A549 (cell line): ENCODE data around the gene GOLGA6L2. TPM values are rescaled to one million over a fixed set of nuclear protein-coding genes. Genes with fewer than 3 reads are reported as not detected.
A peak's percentile ranks its signal among the peaks of the same experiment; 100 is the strongest.

Experiments used
- ATAC-seq, 2 experiments: fragments of 200-7000 bp in 1 of 2; fragments of >200 bp in 1 of 2; cut with Nextera tagmentation in 1 of 2; cut with Tn5 transposase in 1 of 2; 3 replicates each; pipeline versions ENCODE4 v1.8.0 to v1.9.1; 2018 to 2020; ENCODE audit warnings: mild to moderate bottlenecking in 1 of 2, moderate library complexity in 1 of 2
- CTCF ChIA-PET: fragments of 300-600 bp; sonication (Branson Sonifier 250); formaldehyde crosslinking; extraction: SDS; loops from one replicate; lab custom pipeline; 2021; ENCODE audit warnings: antibody characterized with exemption, inconsistent platforms; lab: Yijun Ruan, JAX
- POLR2A ChIA-PET: fragments of 350-600 bp; formaldehyde crosslinking; extraction: SDS; loops from one replicate; lab custom pipeline; 2021; ENCODE audit warnings: antibody characterized with exemption, inconsistent platforms; lab: Yijun Ruan, JAX
- DNase-seq, 2 experiments: peaks; one replicate each; pipeline versions ENCODE4 v3.0.0 to v3.0.0-alpha.2; 2011 to 2016; ENCODE audit warnings: low read depth in 1 of 2, low spot score in 1 of 2
- FAIRE-seq: peaks from 2 replicates; lab custom pipeline; 2011; peaks lifted over from hg19 to GRCh38; lab: Jason Lieb, UNC
- H3K27ac ChIP-seq, 2 experiments: fragments of >200 bp; sonication (Bioruptor Twin); formaldehyde crosslinking; 3 replicates each; pipeline ENCODE4 v1.5.1; 2016 to 2017
- H3K4me1 ChIP-seq: fragments of >200 bp; sonication (Bioruptor Twin); formaldehyde crosslinking; 3 replicates; pipeline ENCODE4 v1.6.1; 2016
- H3K4me2 ChIP-seq: fragments of >200 bp; sonication (Bioruptor Twin); formaldehyde crosslinking; 3 replicates; pipeline ENCODE4 v1.6.1; 2016
- H3K4me3 ChIP-seq: fragments of >200 bp; sonication (Bioruptor Twin); formaldehyde crosslinking; 3 replicates; pipeline ENCODE4 v1.5.1; 2016
- H3K9me3 ChIP-seq: fragments of >200 bp; sonication (Bioruptor Twin); formaldehyde crosslinking; 3 replicates; pipeline ENCODE4 v1.6.1; 2016
- BCL3 ChIP-seq: fragments of >200 bp; sonication (Bioruptor Twin); formaldehyde crosslinking; IDR thresholded peaks from 3 replicates; pipeline ENCODE4 v1.6.1; 2016
- BHLHE40 ChIP-seq: IDR thresholded peaks from 2 replicates; pipeline ENCODE4 v1.6.1; 2012; ENCODE audit warnings: low read depth, low read length, inconsistent platforms
- CBX2 ChIP-seq: fragments of 200-600 bp; sonication (generic); IDR thresholded peaks from 2 replicates; pipeline ENCODE4 v1.6.1; 2016; ENCODE audit warnings: low read depth, mild to moderate bottlenecking, borderline replicate concordance
- CHD2 ChIP-seq: fragments of 150-350 bp; IDR thresholded peaks from 2 replicates; pipeline ENCODE4 v1.6.1; 2014; ENCODE audit warnings: low read length; ENCODE audit not compliant: partially characterized antibody
- FOSL2 ChIP-seq, 2 experiments: fragments of 450-650 bp in 1 of 2; fragments of >200 bp in 1 of 2; sonication (Bioruptor Twin) in 1 of 2; formaldehyde crosslinking; IDR thresholded peaks; 2 replicates each; pipeline versions ENCODE4 v1.5.0 to v1.6.1; 2016 to 2020; ENCODE audit warnings: mild to moderate bottlenecking in 1 of 2, moderate library complexity in 1 of 2
- HDAC2 ChIP-seq: fragments of 200-600 bp; sonication (generic); IDR thresholded peaks from 2 replicates; pipeline ENCODE4 v1.6.1; 2016
- HEYL ChIP-seq: fragments of 250-450 bp; sonication (Bioruptor Pico); IDR thresholded peaks from 2 replicates; pipeline ENCODE4 v1.8.0; 2021; ENCODE audit warnings: mild to moderate bottlenecking, moderate library complexity
- HOXB13 ChIP-seq: fragments of 250-450 bp; sonication (Bioruptor Pico); IDR thresholded peaks from 2 replicates; pipeline ENCODE4 v1.5.0; 2020; ENCODE audit warnings: low read depth, mild to moderate bottlenecking, moderate library complexity
- JUNB ChIP-seq: fragments of >200 bp; sonication (Bioruptor Twin); formaldehyde crosslinking; IDR thresholded peaks from 2 replicates; pipeline ENCODE4 v1.6.1; 2016
- KDM5A ChIP-seq: fragments of 200-600 bp; sonication (generic); IDR thresholded peaks from 2 replicates; pipeline ENCODE4 v1.6.1; 2016; ENCODE audit warnings: antibody characterized with exemption, mild to moderate bottlenecking
- MAFK ChIP-seq: fragments of 450-650 bp; IDR thresholded peaks from 2 replicates; pipeline ENCODE4 v1.6.1; 2014; ENCODE audit not compliant: partially characterized antibody
- MAX ChIP-seq: IDR thresholded peaks from 2 replicates; pipeline ENCODE4 v1.6.1; 2012
- NFE2L2 ChIP-seq: fragments of 150-350 bp; conservative IDR thresholded peaks from 2 replicates; pipeline ENCODE4 v1.6.1; 2014; ENCODE audit warnings: low read length
- PBX3 ChIP-seq: IDR thresholded peaks from 2 replicates; pipeline ENCODE4 v1.6.1; 2012
- POLR2AphosphoS2 ChIP-seq: conservative IDR thresholded peaks from 2 replicates; pipeline ENCODE4 v1.6.1; 2012; ENCODE audit warnings: low read length, improper control_type of control experiment, inconsistent platforms
- RAD21 ChIP-seq, 2 experiments: fragments of >200 bp in 1 of 2; sonication (Bioruptor Twin) in 1 of 2; formaldehyde crosslinking in 1 of 2; IDR thresholded peaks in 1 of 2; conservative IDR thresholded peaks in 1 of 2; 2 replicates in 1 of 2; 3 replicates in 1 of 2; pipeline ENCODE4 v1.6.1; 2012 to 2018; ENCODE audit warnings: inconsistent platforms in 1 of 2
- REST ChIP-seq: fragments of 200-600 bp; sonication (generic); IDR thresholded peaks from 2 replicates; pipeline ENCODE4 v1.6.1; 2016; ENCODE audit warnings: antibody characterized with exemption, mild to moderate bottlenecking, moderate library complexity
- RNF2 ChIP-seq: fragments of 200-600 bp; sonication (generic); IDR thresholded peaks from 2 replicates; pipeline ENCODE4 v1.6.1; 2016; ENCODE audit warnings: low read depth, mild to moderate bottlenecking, antibody characterized with exemption, moderate library complexity, borderline replicate concordance
- TP53 ChIP-seq: fragments of 250-450 bp; sonication (Bioruptor Pico); IDR thresholded peaks from 2 replicates; pipeline ENCODE4 v1.5.0; 2021; ENCODE audit warnings: mild to moderate bottlenecking, moderate library complexity
- ZSCAN20 ChIP-seq: fragments of 250-450 bp; sonication (Bioruptor Pico); IDR thresholded peaks from 2 replicates; pipeline ENCODE4 v1.8.0; 2022; ENCODE audit warnings: mild to moderate bottlenecking, moderate library complexity
- WGBS: methylation state at CpG from one replicate; pipeline ENCODE4 v1.1.6; 2017; ENCODE audit errors: missing lambda C conversion rate; 5-methylcytosine and 5-hydroxymethylcytosine counted together
- polyA plus RNA-seq, 4 experiments: library from polyadenylated mRNA; depleted of rRNA in 3 of 4; stranded (reverse); fragments of >200 nt; fragmentation: RNase III in 1 of 4; extraction: RNeasy Plus Mini Kit Qiagen cat#74134 plus additional on column Dnase treatment in 1 of 4; gene quantifications; 2 replicates in 3 of 4; 3 replicates in 1 of 4; pipeline ENCODE4 v1.2.3, GENCODE V29; 2011 to 2017
- TF ChIP-seq, protein P1 (sequence below): fragments of >200 bp; sonication (Bioruptor Twin); formaldehyde crosslinking; IDR thresholded peaks from 3 replicates; pipeline ENCODE4 v1.5.1; 2016

GOLGA6L2 gene
- polyA plus RNA-seq, 2 of the 4 experiments (the other 2 are of a cell fraction), result 0.03 TPM; not detected in 1

DNA sequence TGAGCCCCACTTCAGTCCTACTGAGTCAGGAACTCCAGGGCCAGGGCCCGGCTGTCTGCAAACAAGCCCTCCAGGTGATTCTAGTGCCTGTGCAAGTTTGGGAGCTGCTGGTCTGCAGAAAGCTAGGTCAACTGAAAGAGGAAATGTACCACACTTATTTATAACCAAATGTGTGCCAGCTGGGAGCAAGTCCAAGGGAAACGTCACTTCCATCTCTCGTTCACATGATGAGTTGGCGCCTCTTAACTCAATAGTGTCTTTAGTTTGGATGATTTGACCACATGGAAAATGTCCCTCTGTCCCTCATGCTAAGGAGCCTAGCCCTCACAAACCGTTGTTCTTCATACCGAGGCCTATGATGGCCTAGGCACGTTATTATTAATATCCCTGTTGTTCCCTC lies 49.3 kb downstream of the GOLGA6L2 start (continued):
- TF ChIP-seq RNF2 (no peak), HEYL (CRISPR knock-in tag) (no peak), REST (no peak), NFE2L2 (no peak)

DNA sequence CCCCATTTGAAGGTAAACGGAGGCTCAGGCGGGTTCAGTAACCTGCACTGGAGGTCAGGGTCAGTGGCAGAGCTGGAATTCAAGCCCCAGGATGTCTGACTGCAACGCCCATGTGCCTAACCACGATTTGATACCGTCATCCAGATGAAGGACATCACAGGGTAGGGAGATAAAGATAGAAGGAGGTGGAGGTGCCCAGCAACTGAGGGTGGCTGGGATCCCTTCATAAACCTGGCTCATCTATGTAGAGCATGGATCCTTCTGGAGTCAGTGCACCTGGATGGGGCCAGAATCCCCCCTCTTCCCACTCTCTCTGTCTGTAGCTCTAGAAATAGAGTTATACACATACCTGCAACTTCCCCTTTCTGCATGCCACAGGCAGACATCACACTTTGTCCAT lies 51.2 kb downstream of the GOLGA6L2 start:
- Histone ChIP-seq H3K27ac (peak overlapping the region; percentile 40 to 76), H3K4me3 (no peak overlapping the region), H3K4me1 (peaks cover 18% of the 10 kb centered on the region), H3K4me2 (peak overlapping the region; percentile 61), H3K9me3 (no peaks in the 10 kb centered on the region)
- no peak for TF ChIP-seq ZSCAN20 (CRISPR knock-in tag)
- no peak for TF ChIP-seq BCL3
- no peak for TF ChIP-seq RAD21 (conservative IDR thresholded peaks at IDR 0.05 in 1 of 2, IDR thresholded peaks at IDR 0.05 in 1 of 2)
- no peak for TF ChIP-seq TP53 (CRISPR knock-in tag)
- no peak for TF ChIP-seq CHD2
- ATAC-seq (peak; percentile 22 to 54; a peak in 3 of 6 replicates), FAIRE-seq (no peak), DNase-seq (no peak)
- 57% methylated on average over 5 of the region's 5 CpGs for WGBS
- ChIA-PET POLR2A (no interaction called here), CTCF (interaction anchor here (0.9 kb wide), 1 partner anchor 17 kb away, joined by 3 read pairs; no protein-coding TSS in a partner anchor)

- CTCF ChIA-PET, result no interaction called here
- Histone ChIP-seq H3K9me3 (no peaks in the 10 kb centered on the region), H3K4me2 (peak overlapping the region; percentile 61), H3K27ac (peak overlapping the region; percentile 40 to 76), H3K4me1 (peaks cover 18% of the 10 kb centered on the region), H3K4me3 (no peak overlapping the region)
- TF ChIP-seq CBX2 (no peak), FOSL2 (IDR thresholded peaks at IDR 0.05) (no peak), FOSL2 (CRISPR knock-in tag; IDR thresholded peaks at IDR 0.05) (0 out of 2 replicates have a peak, but pooled peaks have one; percentile 6), HDAC2 (no peak), JUNB (0 out of 2 replicates have a peak, but pooled peaks have one; percentile 17), MAFK (peak; percentile 61), KDM5A (no peak), HOXB13 (CRISPR knock-in tag) (no peak), HEYL (CRISPR knock-in tag) (no peak), POLR2AphosphoS2 (no peak), BHLHE40 (no peak), MAX (no peak), PBX3 (no peak)
- TF ChIP-seq, protein P1, sequence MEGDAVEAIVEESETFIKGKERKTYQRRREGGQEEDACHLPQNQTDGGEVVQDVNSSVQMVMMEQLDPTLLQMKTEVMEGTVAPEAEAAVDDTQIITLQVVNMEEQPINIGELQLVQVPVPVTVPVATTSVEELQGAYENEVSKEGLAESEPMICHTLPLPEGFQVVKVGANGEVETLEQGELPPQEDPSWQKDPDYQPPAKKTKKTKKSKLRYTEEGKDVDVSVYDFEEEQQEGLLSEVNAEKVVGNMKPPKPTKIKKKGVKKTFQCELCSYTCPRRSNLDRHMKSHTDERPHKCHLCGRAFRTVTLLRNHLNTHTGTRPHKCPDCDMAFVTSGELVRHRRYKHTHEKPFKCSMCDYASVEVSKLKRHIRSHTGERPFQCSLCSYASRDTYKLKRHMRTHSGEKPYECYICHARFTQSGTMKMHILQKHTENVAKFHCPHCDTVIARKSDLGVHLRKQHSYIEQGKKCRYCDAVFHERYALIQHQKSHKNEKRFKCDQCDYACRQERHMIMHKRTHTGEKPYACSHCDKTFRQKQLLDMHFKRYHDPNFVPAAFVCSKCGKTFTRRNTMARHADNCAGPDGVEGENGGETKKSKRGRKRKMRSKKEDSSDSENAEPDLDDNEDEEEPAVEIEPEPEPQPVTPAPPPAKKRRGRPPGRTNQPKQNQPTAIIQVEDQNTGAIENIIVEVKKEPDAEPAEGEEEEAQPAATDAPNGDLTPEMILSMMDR, result no peak
- ATAC-seq, result peak; percentile 79 to 93
- DNase-seq, result peak in 1 of 2 experiments; percentile 80
- FAIRE-seq, result no peak
- POLR2A ChIA-PET, result no interaction called here
- 30% methylated on average over 15 of the region's 15 CpGs for WGBS
Measured at GRCh38 chr15:23395030-23395692, 51.9 kb downstream of the GOLGA6L2 start.
